Forelimb muscle (tissue), 1 donor: Measurements from ENCODE around the gene WDR38. TPM values are rescaled to one million over a fixed set of nuclear protein-coding genes. Genes with fewer than 3 reads are reported as not detected.
"Not testable (repeated sequence)": the region's sequence is repeated elsewhere in the genome, so short reads cannot be mapped to it uniquely, and the experiment has no call there.

Source experiments
- DNase-seq: peaks from one replicate; pipeline ENCODE4 v3.0.0-alpha.2; 2013; ENCODE audit warnings: low read depth
- polyA plus RNA-seq: library from polyadenylated mRNA; unstranded; fragments of 120-200 nt; gene quantifications from one replicate; pipeline ENCODE4 v1.2.1, GENCODE V29; 2013; ENCODE audit not compliant: insufficient read length

WDR38 gene
- polyA plus RNA-seq, 1 donor, result 0.11 TPM

- DNase-seq, result no peak
Observed at GRCh38 chr9:124831642-124832364, 21.5 kb upstream of the WDR38 start.

- no peak for DNase-seq
Observed at GRCh38 chr9:124834591-124834990, 18.7 kb upstream of the WDR38 start.

- no peak for DNase-seq
Observed at GRCh38 chr9:124835026-124835557, 18.2 kb upstream of the WDR38 start.

GRCh38 chr9:124838132-124838531, 15.1 kb upstream of the WDR38 start:
- not testable (repeated sequence) for DNase-seq

- not testable (repeated sequence) for DNase-seq
Observed at GRCh38 chr9:124838567-124839275, 14.5 kb upstream of the WDR38 start.

GRCh38 chr9:124839612-124840299, 13.5 kb upstream of the WDR38 start:
- no peak for DNase-seq

GRCh38 chr9:124840300-124840833, 12.9 kb upstream of the WDR38 start:
- no peak for DNase-seq

GRCh38 chr9:124841075-124841821, 12.0 kb upstream of the WDR38 start:
- no peak for DNase-seq

- no peak for DNase-seq
Observed at GRCh38 chr9:124843456-124844034, 9.7 kb upstream of the WDR38 start.

- no peak for DNase-seq
Observed at GRCh38 chr9:124844291-124844690, 9.0 kb upstream of the WDR38 start.

GRCh38 chr9:124846467-124846866, 6.8 kb upstream of the WDR38 start:
- not testable (repeated sequence) for DNase-seq

GRCh38 chr9:124846969-124847368, 6.3 kb upstream of the WDR38 start:
- no peak for DNase-seq

- DNase-seq, result no peak
Observed at GRCh38 chr9:124849801-124850200, 3.5 kb upstream of the WDR38 start.

- DNase-seq, result no peak
Observed at GRCh38 chr9:124852121-124852828, 985 bp upstream of the WDR38 start.

GRCh38 chr9:124853605-124854143, 414 bp downstream of the WDR38 start:
- no peak for DNase-seq

GRCh38 chr9:124854161-124854560, 901 bp downstream of the WDR38 start:
- DNase-seq, result no peak

- no peak for DNase-seq
Observed at GRCh38 chr9:124854822-124855221, 1.6 kb downstream of the WDR38 start.

GRCh38 chr9:124855566-124855943, 2.3 kb downstream of the WDR38 start:
- DNase-seq, result no peak

GRCh38 chr9:124855944-124856765, 2.9 kb downstream of the WDR38 start:
- DNase-seq, result no peak
